Fibroblast of skin of scalp (primary cell): Measurements from ENCODE around the gene SNX33.

Source experiments
- DNase-seq: peaks from one replicate; pipeline ENCODE4 v3.0.0-alpha.2; 2013

SNX33 gene

GRCh38 chr15:75641179-75641503, 6.6 kb upstream of the SNX33 start:
- DNase-seq = no peak

GRCh38 chr15:75641603-75642002, 6.1 kb upstream of the SNX33 start:
- no peak for DNase-seq

GRCh38 chr15:75644376-75644775, 3.3 kb upstream of the SNX33 start:
- DNase-seq = peak; percentile 53

GRCh38 chr15:75646112-75646943, 1.4 kb upstream of the SNX33 start:
- no peak for DNase-seq

GRCh38 chr15:75646944-75647364, 758 bp upstream of the SNX33 start:
- no peak for DNase-seq

- DNase-seq = peak; percentile 59
Measured at GRCh38 chr15:75648156-75649000, 666 bp downstream of the SNX33 start.

- no peak for DNase-seq
Measured at GRCh38 chr15:75649045-75649761, 1.5 kb downstream of the SNX33 start.

- no peak for DNase-seq
Measured at GRCh38 chr15:75649848-75650247, 2.1 kb downstream of the SNX33 start.

- DNase-seq = no peak
Measured at GRCh38 chr15:75650908-75651809, 3.4 kb downstream of the SNX33 start.

- no peak for DNase-seq
Measured at GRCh38 chr15:75651810-75652543, 4.3 kb downstream of the SNX33 start.

- DNase-seq = no peak
Measured at GRCh38 chr15:75653347-75653913, 5.7 kb downstream of the SNX33 start.

- DNase-seq = no peak
Measured at GRCh38 chr15:75654201-75654907, 6.6 kb downstream of the SNX33 start.

GRCh38 chr15:75655931-75656330, 8.2 kb downstream of the SNX33 start:
- no peak for DNase-seq

GRCh38 chr15:75656331-75656730, 8.6 kb downstream of the SNX33 start:
- DNase-seq = no peak

GRCh38 chr15:75656813-75657212, 9.1 kb downstream of the SNX33 start:
- DNase-seq = no peak

- no peak for DNase-seq
Measured at GRCh38 chr15:75659141-75659771, 11.5 kb downstream of the SNX33 start.

GRCh38 chr15:75659928-75660645, 12.4 kb downstream of the SNX33 start:
- DNase-seq = no peak

GRCh38 chr15:75661100-75661755, 13.5 kb downstream of the SNX33 start:
- peak; percentile 96 for DNase-seq

- no peak for DNase-seq
Measured at GRCh38 chr15:75661756-75662140, 14.0 kb downstream of the SNX33 start.
